ENCODE results near the gene INO80D. TPM values are rescaled to one million over a fixed set of nuclear protein-coding genes. Genes with fewer than 3 reads are reported as not detected.

INO80D gene
- total RNA-seq, 3 donors from 2014 or later: 16.3 to 29.9 (median 19.3) TPM

GRCh38 chr2:206075113-206075512 is 10.9 kb downstream of the INO80D start:
- intact Hi-C loops (cut with DNase I; ENCODE audit: low total_unique reads): no loop called here
- H3K36me3 ChIP-seq: no peaks in the 10 kb centered on the region
- no peak for DNase-seq (ENCODE audit: low spot score in 2 of 2)
- no peak overlapping the region for H3K4me3 ChIP-seq
- H3K4me1 ChIP-seq: no peaks in the 10 kb centered on the region
- H3K27me3 ChIP-seq: no peaks in the 10 kb centered on the region
- H3K9me3 ChIP-seq: no peaks in the 10 kb centered on the region
- H3K27ac ChIP-seq: no peak overlapping the region
- TF ChIP-seq POLR2AphosphoS5 (IDR thresholded peaks at IDR 0.05) (no peak), POLR2A (IDR thresholded peaks at IDR 0.05) (no peak), CTCF (IDR thresholded peaks at IDR 0.05) (no peak)

- H3K36me3 ChIP-seq: no peaks in the 10 kb centered on the region
- TF ChIP-seq CTCF (IDR thresholded peaks at IDR 0.05) (no peak), POLR2AphosphoS5 (IDR thresholded peaks at IDR 0.05) (no peak), POLR2A (IDR thresholded peaks at IDR 0.05) (no peak)
- no peak overlapping the region for H3K4me3 ChIP-seq
- no peak for DNase-seq (ENCODE audit: low spot score in 2 of 2)
- H3K27me3 ChIP-seq: no peaks in the 10 kb centered on the region
- no peak overlapping the region for H3K27ac ChIP-seq
- intact Hi-C loops (cut with DNase I; ENCODE audit: low total_unique reads): no loop called here
- no peaks in the 10 kb centered on the region for H3K9me3 ChIP-seq
- H3K4me1 ChIP-seq: no peaks in the 10 kb centered on the region
These were observed 14.2 kb downstream of the INO80D start for GRCh38 chr2:206071807-206072206.

- Histone ChIP-seq H3K4me1 (no peaks in the 10 kb centered on the region), H3K36me3 (no peaks in the 10 kb centered on the region), H3K27ac (no peak overlapping the region), H3K27me3 (no peaks in the 10 kb centered on the region), H3K9me3 (no peaks in the 10 kb centered on the region), H3K4me3 (no peak overlapping the region)
- intact Hi-C loops (cut with DNase I; ENCODE audit: low total_unique reads): no loop called here
- TF ChIP-seq CTCF (IDR thresholded peaks at IDR 0.05) (no peak), POLR2AphosphoS5 (IDR thresholded peaks at IDR 0.05) (no peak), POLR2A (IDR thresholded peaks at IDR 0.05) (no peak)
- no peak for DNase-seq (ENCODE audit: low spot score in 2 of 2)
These were observed 16.6 kb downstream of the INO80D start for GRCh38 chr2:206069417-206069816.

- Histone ChIP-seq H3K27me3 (no peaks in the 10 kb centered on the region), H3K36me3 (no peaks in the 10 kb centered on the region), H3K4me3 (no peak overlapping the region), H3K4me1 (no peaks in the 10 kb centered on the region), H3K9me3 (no peaks in the 10 kb centered on the region), H3K27ac (no peak overlapping the region)
- no peak for TF ChIP-seq CTCF (IDR thresholded peaks at IDR 0.05)
- TF ChIP-seq POLR2AphosphoS5 (IDR thresholded peaks at IDR 0.05): no peak
- no peak for TF ChIP-seq POLR2A (IDR thresholded peaks at IDR 0.05)
- no peak for DNase-seq (ENCODE audit: low spot score in 2 of 2)
- intact Hi-C loops (cut with DNase I; ENCODE audit: low total_unique reads): no loop called here
These were observed 17.8 kb downstream of the INO80D start for GRCh38 chr2:206068207-206068606.

- intact Hi-C loops (cut with DNase I; ENCODE audit: low total_unique reads): no loop called here
- no peak for DNase-seq (ENCODE audit: low spot score in 2 of 2)
- no peak overlapping the region for H3K4me3 ChIP-seq
- H3K27me3 ChIP-seq: no peaks in the 10 kb centered on the region
- no peaks in the 10 kb centered on the region for H3K9me3 ChIP-seq
- TF ChIP-seq CTCF (IDR thresholded peaks at IDR 0.05) (no peak), POLR2AphosphoS5 (IDR thresholded peaks at IDR 0.05) (no peak), POLR2A (IDR thresholded peaks at IDR 0.05) (no peak)
- no peaks in the 10 kb centered on the region for H3K4me1 ChIP-seq
- H3K27ac ChIP-seq: no peak overlapping the region
- no peaks in the 10 kb centered on the region for H3K36me3 ChIP-seq
These were observed 21.9 kb downstream of the INO80D start for GRCh38 chr2:206064077-206064476.

Measured in breast epithelium (tissue), 4 donors.